ENCODE data around the gene ETS2. TPM values are rescaled to one million over a fixed set of nuclear protein-coding genes. Genes with fewer than 3 reads are reported as not detected.

Gene ETS2
- total and polyA plus RNA-seq, 2 of the 8 experiments (the other 6 are each of a cell fraction or from before 2014, with no cell fraction given): 11.0 to 45.1 TPM

DNA sequence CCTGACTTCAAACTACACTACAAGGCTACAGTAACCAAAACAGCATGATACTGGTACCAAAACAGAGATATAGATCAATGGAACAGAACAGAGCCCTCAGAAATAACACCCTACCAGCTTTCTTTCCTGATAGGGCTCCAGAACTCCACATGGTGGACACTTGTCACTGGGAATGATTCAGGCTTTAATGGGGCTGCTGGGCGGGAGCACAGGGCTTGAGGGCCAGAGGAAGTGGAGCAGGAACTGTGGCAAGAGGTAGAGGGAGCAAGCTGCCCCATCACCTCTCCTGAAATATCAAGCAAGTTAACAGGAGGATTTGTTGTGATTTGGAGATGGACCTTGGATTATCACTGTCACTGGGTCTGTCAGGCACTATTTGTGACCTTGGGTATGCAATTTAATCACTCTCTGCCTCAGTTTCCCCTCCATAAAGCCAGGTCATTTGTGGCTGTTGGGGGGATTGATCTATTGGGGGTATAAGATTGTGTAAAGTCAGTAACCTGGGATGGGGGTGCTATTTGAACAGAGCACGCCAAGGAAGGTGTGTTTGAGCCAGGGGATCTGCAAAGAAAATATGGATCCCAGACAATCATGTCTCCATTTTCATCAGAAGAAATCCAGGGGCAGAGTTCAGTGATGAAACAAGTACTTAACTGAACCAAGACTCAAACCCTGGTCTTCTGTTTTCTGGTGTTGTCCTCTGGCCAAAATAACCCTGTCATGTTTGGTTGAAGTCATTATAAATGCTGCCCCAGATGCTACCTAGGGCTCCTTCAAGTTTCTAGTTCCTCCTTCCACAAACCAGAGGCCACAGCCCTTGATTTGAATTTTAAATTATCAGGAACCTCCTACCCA, 25.2 kb downstream of the ETS2 start:
- TF ChIP-seq ASH2L (IDR thresholded peaks at IDR 0.05; ENCODE audit: low read length) (no peak), EZH2 (IDR thresholded peaks at IDR 0.05; ENCODE audit: low read depth, low read length, severe bottlenecking) (no peak), KDM1A (IDR thresholded peaks at IDR 0.05; ENCODE audit: borderline replicate concordance, low read length) (no peak), HDAC6 (IDR thresholded peaks at IDR 0.05; ENCODE audit: low read depth, low read length) (no peak), CBX5 (IDR thresholded peaks at IDR 0.05; ENCODE audit: low read depth, low read length) (no peak), POU5F1 (IDR thresholded peaks at IDR 0.05; ENCODE audit: low read depth, low read length) (no peak)
- CTCF ChIA-PET (ENCODE audit: partially characterized antibody): interaction anchor here (1.0 to 1.2 kb wide), 2 partner anchors 9 to 96 kb away, joined by 4 read pairs; no protein-coding TSS in a partner anchor
- H3K79me1 ChIP-seq (ENCODE audit: low read depth, low read length): no peaks in the 10 kb centered on the region

More for the DNA sequence above, 25.2 kb downstream of the ETS2 start:
- H3K14ac ChIP-seq (ENCODE audit: insufficient read length): no peak overlapping the region
- no peak overlapping the region; the same call in 1 of the 2 replicates for H2AFZ ChIP-seq (ENCODE audit: low read length)
- no peaks in the 10 kb centered on the region for H3K27me3 ChIP-seq (replicated peaks in 1 of 4; ENCODE audit: control insufficient read depth in 3 of 4, extremely low read depth in 1 of 4, insufficient read depth in 3 of 4, low read length in 3 of 4)
- DNase-seq (ENCODE audit: low read depth in 1 of 2, low spot score in 2 of 2) (no peak), FAIRE-seq (no peak)
- no peak overlapping the region for H2BK20ac ChIP-seq (ENCODE audit: low read length)
- no peaks in the 10 kb centered on the region for H3K36me3 ChIP-seq (ENCODE audit: control insufficient read depth in 2 of 4, insufficient read depth in 4 of 4, low read length in 3 of 4)
- H3K56ac ChIP-seq (replicated peaks; ENCODE audit: insufficient read length, low read depth, low read length): no peak overlapping the region
- H3K27ac ChIP-seq (ENCODE audit: low read depth, low read length): no peak overlapping the region
- H2BK15ac ChIP-seq (ENCODE audit: low read length): no peak overlapping the region
- no peak overlapping the region for H2BK5ac ChIP-seq (ENCODE audit: low read depth, low read length)
- H2BK120ac ChIP-seq (replicated peaks; ENCODE audit: low read depth, low read length): no peak overlapping the region
- no peaks in the 10 kb centered on the region for H4K20me1 ChIP-seq (replicated peaks in 1 of 2; ENCODE audit: control insufficient read depth in 1 of 2, insufficient read depth in 2 of 2, low read length in 2 of 2)
- no peak overlapping the region for H3K9ac ChIP-seq (replicated peaks in 1 of 4; ENCODE audit: extremely low read depth in 1 of 4, low read depth in 3 of 4, low read length in 3 of 4)
- no peaks in the 10 kb centered on the region for H3K9me3 ChIP-seq (ENCODE audit: insufficient read depth in 2 of 2, low read depth in 1 of 2, low read length in 1 of 2)
- no peaks in the 10 kb centered on the region for H3K79me2 ChIP-seq (ENCODE audit: control insufficient read depth in 1 of 2, insufficient read depth in 2 of 2, low read length in 2 of 2)
- H3K4me2 ChIP-seq (ENCODE audit: insufficient read depth in 1 of 2, low read depth in 2 of 2, low read length in 2 of 2): no peak overlapping the region
- H4K91ac ChIP-seq (replicated peaks; ENCODE audit: insufficient read length, low read length): no peak overlapping the region
- no peak overlapping the region for H3K23ac ChIP-seq (ENCODE audit: insufficient read length)
- no peaks in the 10 kb centered on the region for H3K23me2 ChIP-seq (ENCODE audit: low read depth, low read length)
- H3K4me3 ChIP-seq (ENCODE audit: extremely low read depth in 1 of 4, insufficient read depth in 2 of 4, low read depth in 3 of 4, low read length in 4 of 4): no peak overlapping the region
- no peaks in the 10 kb centered on the region for H3K4me1 ChIP-seq (replicated peaks in 1 of 4; ENCODE audit: control insufficient read depth in 3 of 4, insufficient read depth in 4 of 4, low read length in 3 of 4)
- 93% methylated on average over 2 of the region's 2 CpGs; no CpG with 5 or more reads in 1 of the 2 experiments for WGBS, 2 experiments (ENCODE audit: extremely low coverage in 1 of 2, insufficient coverage in 1 of 2, insufficient read length in 1 of 2, insufficient replicate concordance in 2 of 2, low coverage in 1 of 2, low lambda C conversion rate in 2 of 2, missing lambda C conversion rate in 1 of 2)
- POLR2A ChIA-PET (ENCODE audit: partially characterized antibody): interaction anchor here (1.1 kb wide), 2 partner anchors 9 to 24 kb away, joined by 3 to 4 read pairs; no protein-coding TSS in a partner anchor
- no peak overlapping the region for H3K4ac ChIP-seq (replicated peaks; ENCODE audit: insufficient read length, low read depth, low read length)
- no peak overlapping the region for H3K18ac ChIP-seq (ENCODE audit: extremely low read depth, low read length)
- no peak overlapping the region for H2BK12ac ChIP-seq (ENCODE audit: low read depth, low read length)
- H2AK5ac ChIP-seq (ENCODE audit: low read depth, low read length): no peak overlapping the region
- no peak overlapping the region for H4K8ac ChIP-seq (ENCODE audit: extremely low read depth, insufficient read depth, low read length)
- H4K5ac ChIP-seq (ENCODE audit: insufficient read length, low read depth, low read length): no peak overlapping the region
